ENCODE data around the gene MRC2. TPM values are rescaled to one million over a fixed set of nuclear protein-coding genes. Genes with fewer than 3 reads are reported as not detected.

The MRC2 gene
- total and polyA plus RNA-seq, 5 experiments from 2014 or later: 0.74 to 11.0 (median 1.3) TPM

DNA sequence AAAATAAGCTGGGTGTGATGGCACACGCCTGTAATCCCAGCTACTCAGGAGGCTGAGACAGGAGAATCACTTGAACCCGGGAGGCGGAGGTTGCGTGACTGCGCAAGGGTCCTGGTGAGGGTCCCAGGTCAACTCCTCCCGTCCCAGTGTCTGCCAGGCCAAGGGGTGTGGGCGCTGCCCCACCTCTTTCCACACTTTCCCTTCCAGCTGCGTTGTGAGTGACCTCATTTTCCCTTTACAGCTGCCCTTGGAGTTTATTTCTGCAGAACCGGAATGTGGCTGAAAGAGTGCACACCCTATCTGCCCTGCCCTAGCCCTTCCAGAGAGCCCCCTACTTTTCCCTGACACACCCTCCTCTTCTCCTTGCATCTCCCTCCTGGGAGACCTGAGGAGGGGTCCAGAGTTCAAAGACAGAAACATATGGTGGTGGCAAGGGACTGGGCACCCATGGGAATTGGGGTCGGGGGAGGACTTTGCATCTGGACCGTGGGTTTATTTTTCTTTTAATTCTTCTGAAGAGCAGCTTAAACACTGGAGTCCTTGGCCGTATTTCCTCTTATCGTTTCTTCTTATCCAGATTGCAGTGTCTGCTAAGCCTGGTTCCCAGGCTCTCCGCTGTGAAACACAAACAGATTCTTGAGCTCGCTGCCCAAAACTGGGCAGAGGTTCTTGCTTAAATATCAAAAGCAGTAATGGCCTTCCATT, 20.9 kb downstream of the MRC2 start:
- H3K27me3 Mint-ChIP-seq: no peaks in the 10 kb centered on the region
- POLR2A ChIA-PET: no interaction called here
- no peaks in the 10 kb centered on the region for H3K9me3 Mint-ChIP-seq
- no peak overlapping the region for H3K27ac Mint-ChIP-seq
- H3K4me1 Mint-ChIP-seq: peaks cover 7 to 19% (median 14%) of the 10 kb centered on the region in 4 donors
- DNase-seq (no peak), ATAC-seq (no peak)
- no peaks in the 10 kb centered on the region for H3K36me3 Mint-ChIP-seq
- no peak overlapping the region for H3K4me3 Mint-ChIP-seq

DNA sequence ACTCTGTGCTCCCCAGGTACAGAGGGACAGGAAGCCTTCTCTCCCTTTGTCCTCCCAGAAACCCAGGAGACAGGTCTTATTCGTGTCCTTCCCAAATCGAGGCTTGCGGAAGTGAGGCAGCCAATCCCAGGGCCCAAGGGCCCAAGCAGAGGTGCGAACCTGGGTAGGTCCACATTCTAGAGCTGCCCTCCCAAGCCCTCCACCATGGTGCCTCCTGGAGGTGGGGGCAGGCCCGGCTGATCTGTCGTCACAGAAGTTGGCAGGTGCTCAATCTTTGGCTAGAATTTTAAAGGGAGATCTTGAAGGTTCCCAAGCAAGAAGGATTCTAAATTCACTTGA, 21.5 kb downstream of the MRC2 start:
- peaks cover 7 to 22% (median 17%) of the 10 kb centered on the region in 4 donors for H3K4me1 Mint-ChIP-seq
- H3K27ac Mint-ChIP-seq: peak overlapping the region in 1 of 10 donors; percentile 5
- H3K36me3 Mint-ChIP-seq: no peaks in the 10 kb centered on the region
- POLR2A ChIA-PET: no interaction called here
- DNase-seq (no peak), ATAC-seq (no peak)
- H3K27me3 Mint-ChIP-seq: no peaks in the 10 kb centered on the region
- H3K4me3 Mint-ChIP-seq: no peak overlapping the region
- no peaks in the 10 kb centered on the region for H3K9me3 Mint-ChIP-seq

DNA sequence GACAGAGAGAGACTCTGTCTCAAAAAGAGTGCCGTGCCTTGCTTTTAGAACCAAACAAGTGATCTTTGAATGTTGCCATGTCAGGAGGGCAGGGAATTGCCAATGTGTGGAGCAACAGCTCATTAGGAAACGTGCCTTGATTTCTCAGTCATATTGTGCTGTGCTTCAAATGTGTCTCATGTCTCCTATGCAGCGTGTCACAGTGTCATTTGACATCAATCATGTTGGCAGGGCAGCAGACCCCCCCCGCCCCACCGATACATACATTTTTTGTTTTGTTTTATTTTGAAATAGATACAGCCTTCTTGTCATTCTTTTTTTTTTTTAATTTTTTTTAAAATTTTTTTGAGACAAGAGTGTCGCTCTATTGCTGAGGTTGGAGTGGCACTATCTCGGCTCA, 22.1 kb downstream of the MRC2 start:
- Mint-ChIP-seq H3K9me3 (no peaks in the 10 kb centered on the region), H3K27ac (no peak overlapping the region), H3K4me3 (no peak overlapping the region), H3K27me3 (no peaks in the 10 kb centered on the region), H3K36me3 (no peaks in the 10 kb centered on the region), H3K4me1 (peaks cover 8 to 22% (median 19%) of the 10 kb centered on the region in 4 donors)
- DNase-seq: no peak
- POLR2A ChIA-PET: no interaction called here
- no peak for ATAC-seq

DNA sequence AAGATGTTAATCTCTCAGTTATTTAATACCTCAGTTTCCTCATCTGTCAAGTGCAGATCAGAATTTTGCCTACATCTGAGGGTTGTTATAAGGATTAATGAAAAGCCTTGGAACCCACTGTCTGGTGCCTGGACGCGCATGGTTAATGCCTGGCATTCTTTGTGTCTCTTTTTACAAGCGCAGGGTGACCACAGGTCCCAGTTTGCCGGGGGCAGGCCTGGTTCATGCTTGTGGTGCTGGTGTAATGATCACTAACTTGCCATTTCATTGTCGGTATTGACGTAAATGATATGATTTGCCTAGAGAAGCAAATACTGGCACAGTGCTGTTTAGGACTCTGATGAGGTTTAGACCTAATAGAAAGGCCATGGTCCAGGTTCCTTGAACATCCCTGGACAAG, 23.1 kb downstream of the MRC2 start:
- ATAC-seq: no peak
- H3K4me3 Mint-ChIP-seq: peak overlapping the region in 3 of 10 donors; percentile 10 to 39 (median 11)
- peaks cover 8 to 22% (median 19%) of the 10 kb centered on the region in 4 donors for H3K4me1 Mint-ChIP-seq
- no peaks in the 10 kb centered on the region for H3K27me3 Mint-ChIP-seq
- H3K36me3 Mint-ChIP-seq: no peaks in the 10 kb centered on the region
- no peaks in the 10 kb centered on the region for H3K9me3 Mint-ChIP-seq
- POLR2A ChIA-PET: no interaction called here
- peak overlapping the region in 3 of 10 donors; percentile 13 to 62 (median 40) for H3K27ac Mint-ChIP-seq
- DNase-seq: no peak

DNA sequence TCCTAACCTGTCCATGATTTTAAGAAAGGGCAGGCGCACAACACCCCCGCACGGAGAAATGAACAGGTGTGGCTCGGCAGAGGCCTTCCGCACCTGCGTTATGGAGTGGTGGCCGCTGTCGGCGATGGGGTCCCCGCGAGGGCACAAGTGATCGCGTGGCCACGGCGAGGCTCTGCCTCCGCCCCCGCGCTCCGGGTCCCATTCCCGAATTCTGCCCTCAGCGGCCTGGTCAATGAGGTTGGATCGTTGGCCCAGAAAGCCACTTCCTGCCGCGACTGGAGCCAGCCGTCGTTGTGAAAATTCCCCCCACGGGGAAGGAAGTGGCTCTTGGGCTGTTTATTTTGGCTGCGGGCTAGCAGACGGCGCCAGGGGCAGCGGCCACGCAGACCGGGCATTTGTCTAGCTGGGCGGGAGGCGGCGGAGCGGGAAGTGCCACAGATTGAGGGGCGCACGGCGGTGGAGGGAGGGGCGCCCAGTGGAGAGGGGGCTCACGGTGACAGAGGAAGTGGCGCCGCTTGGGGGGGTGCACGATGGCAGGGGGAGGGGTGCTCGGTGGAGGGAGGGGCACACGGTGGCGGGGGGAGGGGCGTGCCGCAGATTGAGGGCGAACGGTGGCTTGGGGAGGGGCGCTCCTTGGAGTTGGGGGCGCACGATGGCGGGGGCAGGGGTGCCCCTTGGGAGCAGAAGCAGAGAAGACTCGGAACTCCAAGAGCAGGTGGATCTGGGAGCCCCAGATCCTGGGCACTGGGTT, 25.0 kb downstream of the MRC2 start:
- Mint-ChIP-seq H3K9me3 (no peaks in the 10 kb centered on the region), H3K4me1 (peaks cover 8 to 22% (median 19%) of the 10 kb centered on the region in 4 donors), H3K27me3 (no peaks in the 10 kb centered on the region), H3K36me3 (no peaks in the 10 kb centered on the region), H3K27ac (peak overlapping the region; percentile 84 to 95 (median 93)), H3K4me3 (peak overlapping the region; percentile 85 to 98 (median 90))
- ATAC-seq: peak; percentile 36 to 63
- peak in 9 of 10 donors; percentile 14 to 71 (median 41) for DNase-seq
- POLR2A ChIA-PET: no interaction called here

DNA sequence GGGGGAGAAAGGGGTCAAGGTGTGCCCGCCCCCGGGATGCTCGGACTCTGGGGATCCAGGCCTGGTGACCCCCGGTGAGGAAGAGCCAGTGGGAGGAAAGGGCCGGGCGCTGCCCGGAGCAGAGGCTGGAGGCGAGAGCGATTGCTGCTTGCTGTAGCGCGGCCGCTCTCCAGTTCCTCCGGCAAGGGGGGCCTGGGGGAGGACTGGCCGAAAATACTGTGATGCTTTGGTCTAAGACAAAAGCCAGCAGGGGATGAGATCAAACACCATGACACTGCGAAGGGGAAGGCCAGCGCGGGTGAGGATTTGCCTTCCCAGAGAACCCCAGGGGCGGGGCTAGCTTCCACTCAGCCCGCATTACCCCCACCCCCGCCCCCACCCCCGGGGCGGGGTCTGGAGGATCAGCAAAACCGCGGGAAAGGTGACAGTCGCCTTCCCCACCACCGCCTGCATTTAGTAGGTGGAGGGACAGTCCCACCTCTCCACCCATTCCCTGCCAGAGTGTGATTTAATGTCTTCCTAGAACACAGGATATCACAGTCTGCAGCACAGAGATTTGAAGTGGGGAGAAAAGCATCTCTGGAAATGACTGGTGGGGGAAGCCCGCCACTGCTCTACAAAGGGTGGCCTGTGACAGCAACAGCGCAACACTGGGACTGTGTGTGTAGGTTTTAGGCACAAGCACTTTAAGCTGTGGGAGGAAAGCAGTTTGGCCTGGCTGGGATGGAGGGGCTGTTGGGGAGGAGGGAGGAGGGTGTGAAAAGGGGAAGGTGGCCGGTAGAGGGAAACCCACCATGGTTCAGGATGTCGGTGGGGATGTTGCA, 25.7 kb downstream of the MRC2 start:
- Mint-ChIP-seq H3K4me1 (peaks cover 8 to 22% (median 19%) of the 10 kb centered on the region in 4 donors), H3K27me3 (no peaks in the 10 kb centered on the region), H3K9me3 (no peaks in the 10 kb centered on the region), H3K27ac (peak overlapping the region; percentile 26 to 94 (median 88)), H3K4me3 (peak overlapping the region; percentile 85 to 98 (median 90)), H3K36me3 (no peaks in the 10 kb centered on the region)
- POLR2A ChIA-PET: interaction anchor here (0.6 to 1.2 kb wide), 2 partner anchors 60 to 70 kb away, joined by 3 read pairs; no protein-coding TSS in a partner anchor
- ATAC-seq: peak; percentile 78 to 88
- DNase-seq: peak; percentile 22 to 71 (median 50)

DNA sequence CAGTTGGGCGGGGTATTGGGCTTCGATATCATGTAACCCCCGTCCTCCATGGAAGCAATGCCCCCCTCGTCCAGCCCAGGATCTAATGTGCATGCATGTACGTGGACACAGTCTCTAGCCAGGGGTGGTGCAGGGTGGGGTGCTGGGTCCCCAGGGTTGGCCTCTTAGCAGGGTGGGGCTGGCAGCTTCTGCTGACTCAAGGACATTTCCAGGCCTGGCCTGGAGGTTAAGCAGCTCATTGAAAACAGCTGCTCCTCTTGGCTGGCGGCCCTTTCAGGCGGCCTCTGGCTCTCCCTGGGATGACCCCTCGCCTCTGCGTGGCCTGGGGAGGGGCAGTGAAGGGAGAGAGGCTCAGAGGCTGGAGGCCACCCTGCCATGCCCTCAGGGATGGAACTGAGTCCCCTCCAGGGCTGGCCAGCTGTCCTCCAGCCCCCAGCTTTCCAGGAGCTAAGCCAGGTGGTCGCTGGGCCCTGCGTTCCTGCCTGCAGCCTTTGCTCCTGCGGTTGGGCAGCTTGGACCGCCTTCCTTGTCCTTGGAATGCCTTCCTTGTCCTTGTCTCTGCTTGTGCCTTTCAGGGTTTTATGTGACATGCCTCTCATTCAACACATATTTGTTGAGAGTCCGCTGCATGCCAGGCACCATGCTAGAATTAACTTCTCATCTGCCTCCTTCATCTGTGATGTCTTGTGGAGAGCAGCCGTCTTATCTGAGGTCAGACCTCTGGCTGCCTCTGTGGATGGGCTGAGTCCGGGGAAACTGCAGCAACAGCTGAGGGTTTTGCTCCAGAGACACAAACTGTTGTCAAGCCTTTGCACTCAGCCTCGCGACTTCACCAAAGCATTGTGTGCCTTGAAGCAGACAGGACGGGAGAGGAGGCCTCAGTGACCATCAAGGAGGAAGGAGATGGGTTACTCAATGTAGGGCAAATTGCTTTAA, 26.6 kb downstream of the MRC2 start:
- H3K27ac Mint-ChIP-seq: peak overlapping the region in 9 of 10 donors; percentile 51 to 94 (median 90)
- peaks cover 8 to 22% (median 19%) of the 10 kb centered on the region in 4 donors for H3K4me1 Mint-ChIP-seq
- ATAC-seq: no peak
- peaks cover 0 to under 1% (median 0%) of the 10 kb centered on the region in 9 donors for H3K9me3 Mint-ChIP-seq
- no peaks in the 10 kb centered on the region for H3K36me3 Mint-ChIP-seq
- H3K4me3 Mint-ChIP-seq: peak overlapping the region; percentile 85 to 98 (median 90)
- POLR2A ChIA-PET: interaction anchor here (0.6 to 1.2 kb wide), 2 partner anchors 61 to 69 kb away, joined by 3 read pairs; no protein-coding TSS in a partner anchor
- peaks cover 0 to 1% (median 0%) of the 10 kb centered on the region in 5 donors for H3K27me3 Mint-ChIP-seq
- no peak for DNase-seq

DNA sequence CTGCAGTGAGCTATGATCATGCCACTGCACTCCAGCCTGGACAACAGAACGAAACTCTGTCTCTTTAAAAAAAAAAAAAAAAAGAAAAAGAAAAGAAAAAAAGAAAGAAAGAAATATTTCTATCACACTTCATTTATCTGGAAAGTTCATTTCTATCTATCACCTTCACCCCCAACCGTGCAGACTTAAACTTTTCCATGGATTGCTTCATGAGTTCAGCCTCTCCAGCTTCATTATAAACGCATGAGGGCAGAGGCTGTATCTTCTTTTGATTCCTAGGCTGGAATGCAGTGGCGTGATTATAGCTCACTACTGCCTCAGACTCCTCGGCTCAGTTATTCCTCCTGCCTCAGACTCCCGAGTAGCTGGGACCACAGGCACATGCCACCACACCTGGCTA, 28.2 kb downstream of the MRC2 start:
- Mint-ChIP-seq H3K9me3 (peaks cover 0 to 14% (median 3%) of the 10 kb centered on the region in 9 donors), H3K4me3 (peak overlapping the region in 1 of 10 donors; percentile 34), H3K36me3 (peaks cover 0 to 3% (median 2%) of the 10 kb centered on the region in 3 donors), H3K4me1 (peaks cover 8 to 22% (median 19%) of the 10 kb centered on the region in 4 donors), H3K27me3 (peaks cover 0 to 1% (median 0%) of the 10 kb centered on the region in 5 donors), H3K27ac (peak overlapping the region in 1 of 10 donors; percentile 2)
- ATAC-seq (no peak), DNase-seq (no peak)
- POLR2A ChIA-PET: interaction anchor here (0.7 to 0.8 kb wide), 2 partner anchors 311 to 1948 kb away, joined by 6 to 7 read pairs; no protein-coding TSS in a partner anchor

DNA sequence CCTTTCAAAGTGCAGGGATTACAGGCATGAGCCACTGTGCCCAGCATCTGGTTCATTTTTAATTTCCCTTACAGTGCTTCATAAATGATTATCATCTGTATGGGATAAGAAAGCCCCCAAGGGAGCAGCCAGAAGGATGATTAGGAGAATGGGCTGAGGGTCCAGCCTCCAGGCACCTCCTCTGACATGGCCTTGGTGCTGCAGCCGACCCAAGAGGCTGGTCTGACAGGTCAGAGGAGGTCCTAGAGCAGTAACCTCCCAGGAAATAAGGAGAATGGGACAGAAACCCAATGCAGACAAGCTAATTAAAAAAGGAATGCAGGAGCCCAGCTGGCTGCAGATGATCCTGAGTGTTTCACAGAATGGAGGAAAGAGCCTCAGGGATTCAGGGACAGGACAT, 29.0 kb downstream of the MRC2 start:
- H3K4me3 Mint-ChIP-seq: no peak overlapping the region
- H3K4me1 Mint-ChIP-seq: peaks cover 8 to 22% (median 19%) of the 10 kb centered on the region in 4 donors
- peaks cover 6 to 22% (median 8%) of the 10 kb centered on the region in 9 donors for H3K9me3 Mint-ChIP-seq
- H3K27ac Mint-ChIP-seq: peak overlapping the region in 2 of 10 donors; percentile 29
- POLR2A ChIA-PET: no interaction called here
- peaks cover 0 to 9% (median 8%) of the 10 kb centered on the region in 3 donors for H3K36me3 Mint-ChIP-seq
- DNase-seq (no peak), ATAC-seq (no peak)
- H3K27me3 Mint-ChIP-seq: peaks cover 0 to 1% (median 0%) of the 10 kb centered on the region in 5 donors

DNA sequence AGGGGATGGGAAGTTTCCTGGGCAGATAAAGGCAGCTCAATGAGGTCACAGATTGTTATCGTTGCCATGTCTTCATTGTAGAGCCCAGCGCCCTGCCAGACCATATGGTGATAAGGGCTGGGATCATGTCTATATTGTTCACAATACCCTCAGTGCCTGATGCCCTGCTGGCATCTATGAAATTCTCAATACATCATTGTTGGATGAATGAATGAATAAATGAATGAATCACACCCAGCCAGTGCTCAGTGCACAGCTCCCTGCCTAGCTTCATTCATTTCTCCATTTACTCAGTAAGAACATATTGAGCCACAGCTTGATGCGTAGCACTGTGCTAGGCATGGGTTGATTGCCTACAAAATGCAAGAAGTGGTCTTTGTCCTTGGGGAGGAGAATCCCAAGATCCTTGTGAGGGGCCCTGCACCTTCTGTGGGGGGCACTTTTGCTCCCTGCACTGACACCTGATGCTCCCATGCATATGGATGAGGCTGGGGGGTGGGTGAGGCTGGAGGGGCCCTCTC, 29.7 kb downstream of the MRC2 start:
- ATAC-seq (no peak), DNase-seq (no peak)
- peaks cover 0 to 1% (median 0%) of the 10 kb centered on the region in 5 donors for H3K27me3 Mint-ChIP-seq
- no peak overlapping the region for H3K4me3 Mint-ChIP-seq
- peaks cover 6 to 16% (median 12%) of the 10 kb centered on the region in 4 donors for H3K4me1 Mint-ChIP-seq
- peaks cover 0 to 11% (median 10%) of the 10 kb centered on the region in 3 donors for H3K36me3 Mint-ChIP-seq
- POLR2A ChIA-PET: no interaction called here
- H3K27ac Mint-ChIP-seq: peak overlapping the region in 1 of 10 donors; percentile 29
- peaks cover 6 to 26% (median 10%) of the 10 kb centered on the region in 9 donors for H3K9me3 Mint-ChIP-seq

DNA sequence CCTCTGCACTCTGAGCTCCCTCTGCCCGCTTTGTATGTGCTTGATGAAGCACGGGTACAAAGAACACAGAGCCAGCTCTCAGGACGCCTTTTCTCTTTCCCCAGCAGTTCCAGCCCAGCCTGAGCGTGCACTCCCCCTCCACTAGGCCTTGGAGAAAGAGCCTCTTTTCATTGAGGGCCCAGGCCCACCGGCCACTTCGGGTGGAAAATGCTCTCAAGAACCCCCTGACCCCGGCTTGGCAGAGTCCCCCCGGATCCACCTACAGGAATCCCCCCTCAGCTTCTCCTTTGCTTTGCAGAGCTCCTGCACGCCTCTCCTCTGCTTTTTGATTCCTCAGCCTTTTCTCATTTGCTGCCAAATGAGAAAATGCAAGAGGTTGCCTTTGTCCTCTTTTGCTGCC, 30.2 kb downstream of the MRC2 start:
- Mint-ChIP-seq H3K9me3 (peaks cover 6 to 26% (median 10%) of the 10 kb centered on the region in 9 donors), H3K36me3 (peaks cover 0 to 11% (median 10%) of the 10 kb centered on the region in 3 donors), H3K27me3 (peaks cover 0 to 1% (median 0%) of the 10 kb centered on the region in 5 donors), H3K27ac (peak overlapping the region in 1 of 10 donors; percentile 63), H3K4me3 (no peak overlapping the region), H3K4me1 (peaks cover 3 to 13% (median 8%) of the 10 kb centered on the region in 4 donors)
- ATAC-seq (no peak), DNase-seq (no peak)
- POLR2A ChIA-PET: no interaction called here

Data from naive thymus-derived CD8-positive, alpha-beta T cell (primary cell).